Sigmoid colon (tissue), 7 donors: ENCODE data around the gene ROR1. TPM values are rescaled to one million over a fixed set of nuclear protein-coding genes. Genes with fewer than 3 reads are reported as not detected.

Source experiments
- DNase-seq: peaks from one replicate; pipeline ENCODE4 v3.0.0-alpha.2; 2019
- H3K27ac ChIP-seq, 4 donors: fragments of 200-600 bp; sonication (generic); one replicate each; pipeline ENCODE4 v1.5.1; 2016 to 2019; ENCODE audit warnings: mild to moderate bottlenecking in 1 of 4
- H3K27me3 ChIP-seq, 3 donors: fragments of 200-600 bp; sonication (generic); one replicate each; pipeline ENCODE4 v1.5.1; 2019; ENCODE audit warnings: mild to moderate bottlenecking in 1 of 3
- H3K36me3 ChIP-seq, 4 donors: fragments of 200-600 bp; sonication (generic); one replicate each; pipeline ENCODE4 v1.5.1; 2016 to 2019
- H3K4me1 ChIP-seq, 4 donors: fragments of 200-600 bp; sonication (generic); one replicate each; pipeline ENCODE4 v1.5.1; 2017 to 2019
- H3K4me3 ChIP-seq, 4 donors: fragments of 200-600 bp; sonication (generic); one replicate each; pipeline ENCODE4 v1.5.1; 2017 to 2019; ENCODE audit warnings: mild to moderate bottlenecking in 2 of 4, moderate library complexity in 1 of 4
- H3K9me3 ChIP-seq, 4 donors: fragments of 200-600 bp in 3 of 4; sonication (generic) in 3 of 4; one replicate each; pipeline versions ENCODE4 v1.5.1 to v1.6.1; 2013 to 2019
- CTCF ChIP-seq, 4 experiments: fragments of 450-650 bp in 3 of 4; fragments of 200-600 bp in 1 of 4; IDR thresholded peaks; one replicate each; pipeline ENCODE4 v1.5.1; 2016 to 2019; ENCODE audit warnings: antibody characterized with exemption in 4 of 4, mild to moderate bottlenecking in 3 of 4, moderate library complexity in 2 of 4
- EP300 ChIP-seq, 4 donors: sonication (generic); formaldehyde crosslinking; IDR thresholded peaks; one replicate each; pipeline ENCODE4 v1.6.1; 2017; ENCODE audit warnings: antibody characterized with exemption in 4 of 4
- POLR2A ChIP-seq, 2 donors: fragments of 450-650 bp; IDR thresholded peaks; one replicate each; pipeline ENCODE4 v1.6.1; 2016; ENCODE audit warnings: antibody characterized with exemption in 2 of 2, mild to moderate bottlenecking in 2 of 2, moderate library complexity in 2 of 2
- POLR2AphosphoS5 ChIP-seq, 4 donors: sonication (generic); formaldehyde crosslinking; IDR thresholded peaks; one replicate each; pipeline ENCODE4 v1.6.1; 2017; ENCODE audit warnings: antibody characterized with exemption in 4 of 4
- WGBS, 2 donors: extraction: QIAGEN DNeasy Blood & Tissue Kit; methylation state at CpG; one replicate each; pipeline ENCODE4 v1.1.7; 2013; 5-methylcytosine and 5-hydroxymethylcytosine counted together
- intact Hi-C: fragments of 100-400 bp; cut with DNase I; formaldehyde crosslinking; loops from one replicate; pipeline ENCODE4 v1.15.1; 2023
- polyA plus RNA-seq, 3 donors: library from polyadenylated mRNA; stranded (reverse); fragments of 200-250 nt; gene quantifications; one replicate each; pipeline ENCODE4 v1.2.3, GENCODE V29; 2013
- total RNA-seq, 4 donors: library from RNA; depleted of rRNA; stranded (reverse); fragments of >200 nt; gene quantifications; one replicate each; pipeline ENCODE4 v1.1.0, GENCODE V29; 2016
- donor health status: healthy with polysubstance abuse.
- donor health status: Bipolar disorder and iron deficiency.
- donor health status: healthy.

ROR1 gene
- total and polyA plus RNA-seq, 7 donors: under 0.01 to 37.1 (median 27.3) TPM

- H3K4me3 ChIP-seq: no peak overlapping the region
- intact Hi-C loops: loop anchor here (5.0 kb wide), 2 partner anchors 145 to 220 kb away; partner anchors contain the start of gene ROR1
These were observed 144.0 kb downstream of the ROR1 start for GRCh38 chr1:63917571-63918417.

GRCh38 chr1:63918418-63918945 lies 144.7 kb downstream of the ROR1 start:
- 84 to 87% methylated on average over 10 of the region's 10 CpGs for WGBS, 2 donors
- no peak overlapping the region for H3K27ac ChIP-seq
- intact Hi-C loops: loop anchor here (5.0 kb wide), 2 partner anchors 146 to 221 kb away; partner anchors contain the start of gene ROR1
- no peaks in the 10 kb centered on the region for H3K27me3 ChIP-seq
- DNase-seq: no peak
- H3K4me1 ChIP-seq: peaks cover 0 to 46% (median 37%) of the 10 kb centered on the region in 4 donors
- TF ChIP-seq POLR2A (IDR thresholded peaks at IDR 0.05) (no peak), EP300 (IDR thresholded peaks at IDR 0.05) (no peak), POLR2AphosphoS5 (IDR thresholded peaks at IDR 0.05) (no peak), CTCF (IDR thresholded peaks at IDR 0.05) (no peak)
- H3K9me3 ChIP-seq: no peaks in the 10 kb centered on the region
- no peaks in the 10 kb centered on the region for H3K36me3 ChIP-seq
- H3K4me3 ChIP-seq: no peak overlapping the region

More at GRCh38 chr1:63917571-63918417, 144.0 kb downstream of the ROR1 start:
- no peaks in the 10 kb centered on the region for H3K27me3 ChIP-seq
- no peaks in the 10 kb centered on the region for H3K36me3 ChIP-seq
- peaks cover 0 to 52% (median 43%) of the 10 kb centered on the region in 4 donors for H3K4me1 ChIP-seq
- no peak overlapping the region for H3K27ac ChIP-seq
- 80 to 93% methylated on average over 13 of the region's 13 CpGs for WGBS, 2 donors
- no peak for DNase-seq
- no peak for TF ChIP-seq POLR2AphosphoS5 (IDR thresholded peaks at IDR 0.05)
- TF ChIP-seq POLR2A (IDR thresholded peaks at IDR 0.05): no peak
- TF ChIP-seq CTCF (IDR thresholded peaks at IDR 0.05): peak in 1 of 4 experiments; percentile 9
- H3K9me3 ChIP-seq: no peaks in the 10 kb centered on the region

- Histone ChIP-seq H3K27ac (peak overlapping the region in 1 of 4 donors; percentile 13), H3K4me1 (peaks cover 0 to 32% (median 28%) of the 10 kb centered on the region in 4 donors), H3K36me3 (no peaks in the 10 kb centered on the region), H3K9me3 (no peaks in the 10 kb centered on the region), H3K4me3 (no peak overlapping the region), H3K27me3 (no peaks in the 10 kb centered on the region)
- intact Hi-C loops: no loop called here
- TF ChIP-seq POLR2AphosphoS5 (IDR thresholded peaks at IDR 0.05): peak in 1 of 4 donors; percentile 21
- TF ChIP-seq CTCF (IDR thresholded peaks at IDR 0.05): peak in 1 of 4 experiments; percentile 20
- no peak for TF ChIP-seq POLR2A (IDR thresholded peaks at IDR 0.05)
- no peak for TF ChIP-seq EP300 (IDR thresholded peaks at IDR 0.05)
- WGBS, 2 donors: 69 to 80% methylated on average over 7 of the region's 7 CpGs
- DNase-seq: no peak
These were observed 146.6 kb downstream of the ROR1 start for GRCh38 chr1:63920154-63921117.

GRCh38 chr1:63921359-63921758 lies 147.5 kb downstream of the ROR1 start:
- Histone ChIP-seq H3K4me1 (peaks cover 0 to 32% (median 27%) of the 10 kb centered on the region in 4 donors), H3K27ac (peak overlapping the region in 1 of 4 donors; percentile 13), H3K4me3 (no peak overlapping the region), H3K27me3 (no peaks in the 10 kb centered on the region), H3K9me3 (no peaks in the 10 kb centered on the region), H3K36me3 (no peaks in the 10 kb centered on the region)
- intact Hi-C loops: no loop called here
- TF ChIP-seq CTCF (IDR thresholded peaks at IDR 0.05) (no peak), POLR2AphosphoS5 (IDR thresholded peaks at IDR 0.05) (no peak), EP300 (IDR thresholded peaks at IDR 0.05) (no peak), POLR2A (IDR thresholded peaks at IDR 0.05) (no peak)
- 22 to 78% methylated on average over 5 of the region's 5 CpGs for WGBS, 2 donors
- no peak for DNase-seq
